NT2/D1 (cell line): ENCODE data around the gene TWSG1.

Experiments
- YY1 ChIP-seq: IDR thresholded peaks from 2 replicates; pipeline ENCODE4 v1.6.1; 2011; ENCODE audit not compliant: insufficient read length, insufficient read depth
- ZNF274 ChIP-seq: IDR thresholded peaks from 2 replicates; pipeline ENCODE4 v1.6.1; 2011; ENCODE audit warnings: mild to moderate bottlenecking, low read depth, low read length

GRCh38 chr18:9400197-9400596 is 65.6 kb downstream of the TWSG1 start:
- TF ChIP-seq ZNF274 (no peak), YY1 (no peak)
